Stimulated activated naive CD8-positive, alpha-beta T cell treated with anti-CD3 and anti-CD28 coated beads, Interleukin-15, Interleukin-2, amounts not matched to agents 100 ng/mL and 50 ng/mL, for 24 hours (primary cell): ENCODE data around the gene PCDHA10.
"Not testable (repeated sequence)": the region's sequence is repeated elsewhere in the genome, so short reads cannot be mapped to it uniquely, and the experiment has no call there.

Experiments
- H3K27ac Mint-ChIP-seq: one replicate; pipeline ENCODE4 v1.8.0; 2021; ENCODE audit warnings: mild to moderate bottlenecking, mixed read lengths
- H3K27me3 Mint-ChIP-seq: one replicate; pipeline ENCODE4 v1.8.0; 2021; ENCODE audit warnings: mixed read lengths
- H3K36me3 Mint-ChIP-seq: one replicate; pipeline ENCODE4 v1.8.0; 2021; ENCODE audit warnings: low read depth, mixed read lengths
- H3K4me1 Mint-ChIP-seq: one replicate; pipeline ENCODE4 v1.8.0; 2021; ENCODE audit warnings: low read depth, mixed read lengths
- H3K4me3 Mint-ChIP-seq: one replicate; pipeline ENCODE4 v1.8.0; 2021; ENCODE audit warnings: mild to moderate bottlenecking, mixed read lengths
- H3K9me3 Mint-ChIP-seq: one replicate; pipeline ENCODE4 v1.8.0; 2021; ENCODE audit warnings: mixed read lengths

PCDHA10 gene

GRCh38 chr5:140868721-140869554 is 13.2 kb downstream of the PCDHA10 start, which contains the start of gene PCDHA11:
TSS of gene PCDHA11 (plus strand) at chr5:140868957. CDS start at chr5:140869104, 147 bp downstream.
- Mint-ChIP-seq H3K9me3 (peaks cover 14% of the 10 kb centered on the region), H3K4me1 (no peaks in the 10 kb centered on the region), H3K27ac (no peak within 1 kb of the TSS), H3K27me3 (peaks cover 27% of the 10 kb centered on the region), H3K4me3 (no peak within 1 kb of the TSS), H3K36me3 (peaks cover 10% of the 10 kb centered on the region)

GRCh38 chr5:140869555-140869886 is 13.8 kb downstream of the PCDHA10 start:
- Mint-ChIP-seq H3K27ac (no peak overlapping the region), H3K27me3 (peaks cover 30% of the 10 kb centered on the region), H3K9me3 (peaks cover 16% of the 10 kb centered on the region), H3K36me3 (peaks cover 10% of the 10 kb centered on the region), H3K4me1 (no peaks in the 10 kb centered on the region), H3K4me3 (no peak overlapping the region)

- Mint-ChIP-seq H3K4me1 (no peaks in the 10 kb centered on the region), H3K27me3 (peaks cover 35% of the 10 kb centered on the region), H3K36me3 (peaks cover 16% of the 10 kb centered on the region), H3K4me3 (no peak overlapping the region), H3K9me3 (peaks cover 14% of the 10 kb centered on the region), H3K27ac (no peak overlapping the region)
Measured at GRCh38 chr5:140870221-140871201, 14.8 kb downstream of the PCDHA10 start.

- Mint-ChIP-seq H3K27me3 (peaks cover 50% of the 10 kb centered on the region), H3K9me3 (peaks cover 19% of the 10 kb centered on the region), H3K4me3 (no peak within 1 kb of the TSS), H3K4me1 (no peaks in the 10 kb centered on the region), H3K27ac (no peak within 1 kb of the TSS), H3K36me3 (peaks cover 24% of the 10 kb centered on the region)
Measured at GRCh38 chr5:140875085-140876065, 19.7 kb downstream of the PCDHA10 start, which contains the start of gene PCDHA12. TSS of gene PCDHA12 (plus strand) at chr5:140875308. CDS start at chr5:140875473, 165 bp downstream.

- H3K36me3 Mint-ChIP-seq: peaks cover 25% of the 10 kb centered on the region
- not testable (repeated sequence) for H3K27ac Mint-ChIP-seq, H3K4me3 Mint-ChIP-seq, H3K4me1 Mint-ChIP-seq
- H3K9me3 Mint-ChIP-seq: peaks cover 32% of the 10 kb centered on the region
- H3K27me3 Mint-ChIP-seq: peaks cover 61% of the 10 kb centered on the region
Measured at GRCh38 chr5:140876541-140877261, 21.0 kb downstream of the PCDHA10 start.

GRCh38 chr5:140877262-140877581 is 21.5 kb downstream of the PCDHA10 start:
- no peak overlapping the region for H3K27ac Mint-ChIP-seq
- H3K4me3 Mint-ChIP-seq: no peak overlapping the region
- peaks cover 27% of the 10 kb centered on the region for H3K36me3 Mint-ChIP-seq
- peaks cover 62% of the 10 kb centered on the region for H3K27me3 Mint-ChIP-seq
- H3K9me3 Mint-ChIP-seq: peaks cover 36% of the 10 kb centered on the region
- H3K4me1 Mint-ChIP-seq: no peaks in the 10 kb centered on the region

- peaks cover 20% of the 10 kb centered on the region for H3K36me3 Mint-ChIP-seq
Measured at GRCh38 chr5:140881889-140882590, 26.3 kb downstream of the PCDHA10 start, which contains the start of gene PCDHA13. TSS of gene PCDHA13 (plus strand) at chr5:140882124. CDS start at chr5:140882269, 145 bp downstream.

GRCh38 chr5:140882591-140882899 is 26.8 kb downstream of the PCDHA10 start:
- H3K4me1 Mint-ChIP-seq: no peaks in the 10 kb centered on the region
- H3K4me3 Mint-ChIP-seq: no peak overlapping the region
- peaks cover 41% of the 10 kb centered on the region for H3K9me3 Mint-ChIP-seq
- H3K36me3 Mint-ChIP-seq: peaks cover 20% of the 10 kb centered on the region
- H3K27me3 Mint-ChIP-seq: peaks cover 49% of the 10 kb centered on the region
- no peak overlapping the region for H3K27ac Mint-ChIP-seq

More at GRCh38 chr5:140881889-140882590, 26.3 kb downstream of the PCDHA10 start, which contains the start of gene PCDHA13:
- peaks cover 49% of the 10 kb centered on the region for H3K27me3 Mint-ChIP-seq
- no peak within 1 kb of the TSS for H3K4me3 Mint-ChIP-seq
- H3K27ac Mint-ChIP-seq: no peak within 1 kb of the TSS
- H3K9me3 Mint-ChIP-seq: peaks cover 37% of the 10 kb centered on the region
- H3K4me1 Mint-ChIP-seq: no peaks in the 10 kb centered on the region

GRCh38 chr5:140883373-140883772 is 27.7 kb downstream of the PCDHA10 start:
- Mint-ChIP-seq H3K27ac (no peak overlapping the region), H3K36me3 (peaks cover 16% of the 10 kb centered on the region), H3K27me3 (peaks cover 44% of the 10 kb centered on the region), H3K4me3 (no peak overlapping the region), H3K4me1 (no peaks in the 10 kb centered on the region), H3K9me3 (peaks cover 41% of the 10 kb centered on the region)

GRCh38 chr5:140883927-140884697 is 28.4 kb downstream of the PCDHA10 start:
- H3K4me1 Mint-ChIP-seq: no peaks in the 10 kb centered on the region
- peaks cover 40% of the 10 kb centered on the region for H3K27me3 Mint-ChIP-seq
- peaks cover 15% of the 10 kb centered on the region for H3K36me3 Mint-ChIP-seq
- peaks cover 37% of the 10 kb centered on the region for H3K9me3 Mint-ChIP-seq
- no peak overlapping the region for H3K4me3 Mint-ChIP-seq
- no peak overlapping the region for H3K27ac Mint-ChIP-seq

GRCh38 chr5:140916325-140916724 is 60.6 kb downstream of the PCDHA10 start:
- Mint-ChIP-seq H3K9me3 (peaks cover 3% of the 10 kb centered on the region), H3K36me3 (no peaks in the 10 kb centered on the region), H3K4me1 (no peaks in the 10 kb centered on the region), H3K27me3 (peaks cover 11% of the 10 kb centered on the region), H3K27ac (no peak overlapping the region), H3K4me3 (no peak overlapping the region)
